HG03575 (cell line): ENCODE data around the gene CABYR.
"Not testable (repeated sequence)": the region's sequence is repeated elsewhere in the genome, so short reads cannot be mapped to it uniquely, and the experiment has no call there.

Experiments used
- ATAC-seq: cut with Tn5 transposase; IDR thresholded peaks from one replicate; pipeline ENCODE4 v1.9.1; 2021; ENCODE audit not compliant: unreplicated experiment, insufficient number of reproducible peaks, low FRiP score; ENCODE audit errors: extremely low read depth

CABYR gene

DNA sequence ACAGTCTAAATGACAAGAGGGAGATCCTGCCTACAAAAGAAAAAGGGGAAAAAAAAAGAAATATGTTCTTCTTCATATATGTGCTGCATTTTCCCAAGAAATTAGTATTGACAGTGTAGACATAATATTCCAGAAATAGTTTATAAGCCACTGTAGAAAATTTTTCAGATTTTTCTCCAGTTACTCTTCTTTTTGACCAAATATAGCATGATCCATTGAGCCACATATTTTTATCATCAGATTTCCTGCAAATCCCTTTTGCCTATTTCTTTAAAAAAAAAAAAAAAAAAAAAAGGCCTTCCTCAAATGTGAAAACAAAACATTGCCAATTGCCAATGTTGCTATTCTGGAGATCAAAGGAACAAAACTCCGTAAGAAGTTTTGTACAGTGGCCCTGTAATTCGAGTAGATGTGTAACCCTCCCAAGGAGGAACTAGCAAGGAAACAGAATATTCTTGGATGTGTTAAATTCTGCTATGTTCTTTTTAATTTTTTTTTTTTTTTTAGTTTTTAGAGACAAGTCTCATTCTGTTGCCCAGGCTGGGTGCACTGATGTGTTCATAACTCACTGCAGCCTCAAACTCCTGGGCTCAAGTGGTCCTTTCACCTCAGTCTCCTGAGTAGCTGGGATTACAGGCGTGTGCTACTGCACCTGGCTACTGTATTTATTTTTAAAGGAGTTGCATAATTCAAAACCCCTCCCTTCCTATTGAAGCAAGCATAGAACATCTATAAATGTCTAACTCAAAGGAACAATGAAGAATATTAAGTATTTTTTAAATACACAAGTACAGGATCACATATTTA, 12.5 kb upstream of the CABYR start:
- no peak for ATAC-seq

DNA sequence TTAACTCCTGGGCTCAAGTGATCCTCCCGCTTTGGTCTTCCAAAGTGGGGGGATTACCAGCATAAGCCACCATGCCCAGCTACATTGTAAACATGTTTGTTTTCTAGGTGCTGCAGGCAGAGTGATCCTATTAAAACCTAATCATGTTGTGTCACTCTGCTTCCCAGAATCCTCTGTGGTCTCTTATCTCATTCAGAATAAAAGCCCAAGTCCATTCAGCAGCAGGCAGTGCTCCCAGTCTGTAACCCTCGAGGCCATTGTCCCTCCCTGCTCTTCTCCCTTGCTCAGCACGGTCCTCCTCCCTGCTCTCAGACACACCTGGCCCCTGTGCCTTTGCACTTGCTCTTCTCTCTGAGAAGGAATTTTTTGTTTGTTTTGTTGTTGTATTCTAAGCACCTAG, 11.1 kb upstream of the CABYR start:
- no peak for ATAC-seq

DNA sequence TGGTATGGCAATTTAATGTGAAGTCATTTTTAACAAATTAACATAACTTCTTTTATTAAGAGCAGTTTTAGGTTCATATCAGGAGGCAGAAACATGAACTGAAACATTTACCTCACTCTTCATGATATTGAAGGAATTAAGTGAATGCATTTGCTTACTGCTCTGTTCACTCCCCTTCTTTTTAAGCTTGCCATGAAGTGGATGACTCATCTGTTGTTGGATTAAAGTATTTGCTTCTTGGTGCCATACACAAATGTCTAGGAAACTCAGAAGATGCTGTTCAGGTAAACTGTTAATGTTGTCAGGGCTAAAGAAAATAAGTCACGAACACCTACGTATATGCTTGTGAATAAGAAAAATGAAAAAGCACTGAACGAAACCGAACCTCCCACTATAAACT, 10.2 kb upstream of the CABYR start:
- ATAC-seq = no peak

DNA sequence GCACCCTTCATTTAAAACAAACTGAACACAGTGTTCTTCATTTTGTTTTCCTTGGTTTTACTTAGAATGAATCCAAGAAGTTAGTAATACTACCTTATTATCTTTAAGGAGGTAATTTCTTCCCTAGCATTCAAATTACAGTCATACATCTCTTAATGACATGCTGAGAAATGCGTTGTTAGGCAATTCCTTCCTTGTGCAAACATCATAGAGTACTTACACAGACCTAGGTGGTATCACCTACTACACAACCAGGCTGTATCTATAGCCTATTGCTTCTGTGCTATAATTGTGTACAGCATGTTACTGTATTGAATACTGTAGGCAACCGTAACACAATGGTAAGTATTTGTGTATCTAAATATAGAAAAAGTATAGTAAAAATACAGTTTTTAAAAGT, 8.4 kb upstream of the CABYR start:
- no peak for ATAC-seq

GRCh38 chr18:24136967-24137373, 1.9 kb upstream of the CABYR start:
- no peak for ATAC-seq

- no peak for ATAC-seq
These were observed 463 bp upstream of the CABYR start for GRCh38 chr18:24138409-24138788.

- no peak for ATAC-seq
These were observed 1.8 kb downstream of the CABYR start for GRCh38 chr18:24140697-24141096.

- no peak for ATAC-seq
These were observed 3.5 kb downstream of the CABYR start for GRCh38 chr18:24142376-24142775.

GRCh38 chr18:24149591-24149990, 10.7 kb downstream of the CABYR start:
- ATAC-seq = not testable (repeated sequence)

DNA sequence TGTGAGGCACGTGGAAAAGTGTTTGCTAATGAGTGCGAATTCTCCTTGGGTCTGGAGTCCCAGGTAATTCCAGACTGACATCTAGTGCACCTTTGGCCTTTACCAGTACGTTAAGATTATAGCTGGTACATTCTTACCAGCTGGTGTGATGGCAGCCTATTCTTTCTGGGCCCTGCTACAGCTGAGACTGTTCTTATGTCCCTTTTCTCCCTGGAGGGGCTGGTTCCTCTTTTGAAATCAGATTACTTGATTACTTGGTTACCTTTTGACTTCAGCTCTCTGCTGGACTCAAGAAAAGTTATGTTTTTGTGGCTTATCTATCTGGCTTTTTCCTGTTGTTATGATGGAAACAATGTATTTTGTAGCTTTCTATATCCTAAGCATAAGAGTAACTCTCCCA, 14.5 kb downstream of the CABYR start:
- no peak for ATAC-seq

DNA sequence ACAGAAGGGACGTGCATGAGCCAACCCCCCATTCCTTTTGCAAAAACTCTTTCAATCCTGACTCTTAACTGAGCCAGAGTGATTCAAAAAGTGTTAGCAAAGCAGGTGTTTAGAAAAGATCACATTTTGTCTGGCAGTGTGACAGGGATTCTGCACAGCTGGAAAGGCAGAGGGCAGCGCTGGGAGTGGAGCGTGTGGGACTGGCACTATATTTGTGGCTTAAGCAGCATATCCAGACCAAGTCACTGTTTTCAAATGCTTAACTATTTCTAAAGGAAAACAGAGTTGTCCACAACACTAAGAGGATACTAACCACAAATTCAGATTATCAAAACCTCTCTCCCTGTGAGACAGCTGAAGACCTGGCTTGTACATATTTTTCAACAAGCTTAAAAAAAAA, 19.0 kb downstream of the CABYR start:
- ATAC-seq = no peak

DNA sequence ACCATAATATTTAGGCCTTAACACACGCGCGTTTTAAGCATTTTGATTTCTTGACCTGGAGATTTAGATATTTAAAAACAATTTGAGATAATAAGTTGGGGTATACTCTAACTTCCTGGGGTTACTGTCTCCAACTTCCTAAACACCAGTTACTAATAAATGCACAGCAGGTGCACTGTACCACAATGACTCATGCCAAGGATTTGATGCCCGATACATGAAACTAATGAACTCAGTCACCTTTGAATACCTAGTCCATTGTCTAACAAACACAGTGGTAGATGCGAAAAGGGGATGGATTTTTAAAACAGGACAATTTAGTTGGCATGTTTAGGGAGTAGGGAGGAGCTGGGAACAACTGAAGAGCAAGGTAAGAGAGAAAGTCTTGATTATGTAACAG, 21.2 kb downstream of the CABYR start:
- ATAC-seq = no peak

DNA sequence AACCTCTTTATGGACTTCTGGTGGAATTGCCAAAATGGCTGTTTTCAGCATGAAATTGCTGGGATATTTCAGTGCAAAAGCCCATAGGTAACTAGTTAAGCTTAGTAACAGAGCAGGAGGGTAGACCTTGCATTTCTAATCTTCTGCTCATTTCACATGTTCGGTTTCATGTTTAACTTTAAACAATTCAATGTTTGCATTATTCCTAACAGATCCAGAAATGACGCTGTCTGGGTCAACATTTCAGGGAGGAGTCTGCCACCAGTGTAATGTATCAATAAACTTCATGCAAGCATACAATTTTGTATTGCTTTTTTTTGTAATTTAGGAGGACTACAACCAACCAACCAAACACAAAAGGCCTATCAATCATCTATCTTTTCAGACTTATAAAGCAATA, 22.4 kb downstream of the CABYR start:
- ATAC-seq = no peak

- ATAC-seq = no peak
These were observed 29.6 kb downstream of the CABYR start for GRCh38 chr18:24168496-24168895.

DNA sequence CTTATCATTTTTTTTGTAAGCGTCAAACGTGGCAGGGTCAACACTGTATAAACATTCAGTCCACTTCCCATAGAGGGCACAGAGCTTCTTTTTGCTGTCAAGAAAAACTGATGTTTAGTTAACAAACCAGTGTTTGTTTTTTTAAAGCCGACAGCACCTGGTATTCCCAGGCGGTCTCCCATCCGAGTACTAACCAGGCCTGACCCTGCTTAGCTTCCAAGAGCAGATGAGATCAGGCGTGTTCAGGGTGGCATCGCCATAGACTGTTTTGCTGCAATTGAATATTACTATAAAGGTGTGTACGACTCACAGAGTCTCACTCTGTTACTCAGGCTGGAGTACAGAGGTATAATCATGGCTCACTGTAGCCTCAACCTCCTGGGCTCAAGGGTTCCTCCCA, 31.5 kb downstream of the CABYR start:
- no peak for ATAC-seq

GRCh38 chr18:24173997-24174396, 35.1 kb downstream of the CABYR start:
- no peak for ATAC-seq

GRCh38 chr18:24176727-24177416, 38.0 kb downstream of the CABYR start:
- ATAC-seq = peak; percentile 51

DNA sequence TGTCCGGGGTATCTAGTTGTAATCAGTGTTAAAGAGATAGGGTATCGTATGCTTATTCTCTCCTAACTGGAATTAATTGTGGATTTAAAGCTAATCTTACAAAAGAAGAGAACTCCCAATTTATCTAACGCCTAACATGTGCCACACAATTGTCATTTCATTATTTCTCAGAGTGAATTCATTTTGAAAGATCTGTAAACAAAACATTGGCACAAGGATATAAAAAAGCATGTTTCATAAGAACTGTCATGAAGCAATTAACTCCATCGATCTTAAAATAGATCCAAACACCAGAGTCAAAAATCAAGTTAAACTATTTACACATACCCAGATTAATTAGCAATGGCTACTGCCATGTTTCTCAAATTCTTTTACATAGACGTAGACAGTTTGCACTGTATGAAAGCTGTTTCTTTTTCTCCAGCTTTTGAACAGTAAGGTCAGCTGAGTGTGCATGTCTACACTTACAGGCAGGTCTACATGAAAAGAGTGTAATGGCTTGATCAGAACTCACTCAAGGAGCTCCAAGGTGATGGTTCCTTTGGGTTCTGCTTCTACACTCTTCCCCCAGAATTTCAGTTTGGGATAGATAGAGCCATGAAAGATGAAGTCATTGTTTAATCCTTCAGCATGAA, 38.8 kb downstream of the CABYR start:
- ATAC-seq = no peak

DNA sequence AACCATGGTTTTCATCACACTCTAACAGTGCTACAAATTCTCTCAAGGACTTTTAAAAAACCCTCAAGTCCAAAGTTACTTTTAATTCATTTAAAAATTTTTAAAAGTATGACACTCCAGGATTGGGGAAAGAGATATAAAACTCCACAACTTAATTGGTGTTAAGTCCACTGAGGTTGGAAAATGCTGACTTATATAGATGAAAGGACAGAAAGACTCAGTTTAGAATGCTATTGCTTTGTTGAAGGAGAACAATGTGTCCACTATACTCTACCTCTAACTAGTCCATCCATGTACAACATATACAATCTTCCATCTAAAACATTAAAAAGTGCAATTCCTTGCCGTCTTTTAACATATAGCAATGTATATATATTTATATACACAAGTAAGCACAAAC, 41.2 kb downstream of the CABYR start:
- no peak for ATAC-seq

- ATAC-seq = no peak
These were observed 42.9 kb downstream of the CABYR start for GRCh38 chr18:24181806-24182205.
